GM21529 (cell line): Measurements from ENCODE around the gene KCNJ12.
"Not testable (repeated sequence)": the region's sequence is repeated elsewhere in the genome, so short reads cannot be mapped to it uniquely, and the experiment has no call there.

ENCODE experiments used
- ATAC-seq: cut with Tn5 transposase; IDR thresholded peaks from one replicate; pipeline ENCODE4 v1.9.1; 2021; ENCODE audit not compliant: unreplicated experiment

The KCNJ12 gene

GRCh38 chr17:21382560-21383495 lies 6.7 kb downstream of the KCNJ12 start:
- ATAC-seq: no peak

DNA sequence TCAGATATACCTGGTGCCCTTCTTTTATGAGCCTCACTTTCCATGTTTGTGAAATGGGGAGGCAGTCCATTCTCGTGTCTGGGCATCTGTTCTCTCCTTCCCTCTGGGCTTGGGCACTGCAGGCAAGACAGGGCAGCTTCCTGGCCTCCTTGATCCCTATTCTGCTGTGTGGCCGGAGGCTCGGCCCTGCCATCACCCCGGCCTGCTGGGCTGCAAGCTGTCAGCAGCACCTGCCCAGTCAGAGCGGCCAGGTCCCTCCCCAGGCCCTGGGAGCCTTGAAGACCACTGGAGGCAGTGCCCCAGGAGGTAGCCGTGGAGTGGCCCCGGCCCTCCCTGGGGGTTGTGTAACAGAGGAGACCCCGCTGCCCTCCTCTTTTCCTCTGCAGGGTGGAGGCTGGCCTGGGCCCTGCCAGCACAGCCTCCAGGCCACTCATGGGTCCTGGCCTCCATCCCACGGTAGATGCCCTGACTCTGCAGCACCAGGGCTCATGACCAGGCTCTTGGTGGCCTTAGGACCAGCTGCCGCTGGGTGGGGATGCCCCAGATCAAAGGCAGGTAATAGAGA lies 9.2 kb downstream of the KCNJ12 start:
- no peak for ATAC-seq

GRCh38 chr17:21387616-21388015 lies 11.5 kb downstream of the KCNJ12 start:
- ATAC-seq: no peak

DNA sequence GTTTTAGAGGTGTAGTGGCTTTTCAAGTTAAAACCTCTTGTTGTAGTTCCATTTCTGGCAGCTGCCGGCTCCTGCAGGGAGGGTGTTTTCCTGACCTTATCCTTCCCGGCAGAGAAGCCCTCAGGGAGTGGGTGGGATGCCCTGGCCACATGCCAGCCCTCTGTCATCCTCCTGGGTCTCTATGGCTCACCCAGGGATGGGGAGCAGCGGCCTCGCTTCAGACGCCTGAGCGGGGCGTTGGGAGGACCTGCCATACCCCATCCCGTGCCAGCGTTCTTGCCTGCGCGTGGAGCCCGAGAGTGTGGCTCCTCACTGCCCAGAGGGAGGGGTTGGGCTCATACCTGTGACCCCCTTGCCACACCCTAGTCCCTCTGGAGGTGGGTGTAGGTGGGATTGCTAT lies 11.9 kb downstream of the KCNJ12 start:
- no peak for ATAC-seq

DNA sequence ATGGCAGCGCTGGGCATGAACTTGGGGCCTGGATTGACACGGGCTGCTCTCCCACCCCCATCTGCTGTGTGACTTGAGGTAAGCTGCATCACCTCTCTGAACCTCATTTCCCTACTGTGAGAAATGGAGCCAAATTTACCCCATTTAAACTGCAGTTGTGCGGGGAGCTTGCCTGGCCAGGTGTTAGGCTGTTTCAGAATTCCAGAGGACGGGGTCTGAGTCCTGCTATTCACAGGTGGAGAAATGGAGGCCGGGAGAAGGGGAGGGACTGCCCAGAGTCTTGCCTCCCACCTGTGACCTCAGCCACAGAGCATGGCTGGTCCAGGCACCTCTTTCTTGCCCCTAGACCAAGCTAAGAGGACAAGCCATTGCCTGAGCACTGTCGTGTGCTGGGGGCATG lies 12.8 kb downstream of the KCNJ12 start:
- ATAC-seq: no peak

- no peak for ATAC-seq
Observed at GRCh38 chr17:21389394-21389793, 13.2 kb downstream of the KCNJ12 start.

DNA sequence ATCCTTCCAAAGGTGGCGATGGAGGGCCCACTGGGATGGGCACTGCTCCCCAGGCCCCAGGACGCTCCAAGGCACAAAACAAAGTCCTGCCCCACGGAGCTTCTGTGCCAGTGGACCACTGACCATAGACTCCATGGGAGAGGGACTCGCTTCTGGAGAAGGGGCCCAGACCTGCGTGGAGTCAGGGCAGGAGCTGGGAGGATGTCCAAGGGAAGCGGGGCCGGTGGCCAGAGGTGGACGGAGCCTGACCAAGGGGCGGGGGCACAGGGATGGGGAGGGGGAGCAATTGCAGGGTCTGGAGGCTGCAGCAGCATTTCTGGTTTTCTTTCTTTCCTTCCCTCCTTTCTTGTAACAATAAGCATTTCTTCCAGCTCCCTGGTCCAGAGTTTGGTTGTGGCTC lies 14.1 kb downstream of the KCNJ12 start:
- no peak for ATAC-seq

DNA sequence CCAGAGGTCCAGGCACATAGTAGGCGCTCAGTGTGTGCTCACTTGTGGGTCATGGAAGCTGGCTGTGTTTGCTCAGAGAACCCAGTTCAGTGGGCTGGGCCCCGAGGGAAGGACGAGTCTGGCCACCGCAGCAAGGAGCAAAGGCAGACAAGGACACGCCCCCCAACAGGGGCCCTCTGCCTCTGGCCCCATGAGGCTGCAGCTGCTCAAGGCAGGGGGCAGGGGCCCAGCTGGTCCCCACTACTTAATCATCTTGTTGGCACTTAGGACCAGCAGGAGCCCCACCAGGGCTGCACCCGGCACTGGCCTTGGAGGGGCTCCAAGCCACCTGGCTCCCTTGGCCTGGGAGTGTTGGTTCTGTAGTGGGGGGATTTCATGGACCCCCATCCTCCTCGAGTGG lies 16.1 kb downstream of the KCNJ12 start:
- ATAC-seq: no peak

DNA sequence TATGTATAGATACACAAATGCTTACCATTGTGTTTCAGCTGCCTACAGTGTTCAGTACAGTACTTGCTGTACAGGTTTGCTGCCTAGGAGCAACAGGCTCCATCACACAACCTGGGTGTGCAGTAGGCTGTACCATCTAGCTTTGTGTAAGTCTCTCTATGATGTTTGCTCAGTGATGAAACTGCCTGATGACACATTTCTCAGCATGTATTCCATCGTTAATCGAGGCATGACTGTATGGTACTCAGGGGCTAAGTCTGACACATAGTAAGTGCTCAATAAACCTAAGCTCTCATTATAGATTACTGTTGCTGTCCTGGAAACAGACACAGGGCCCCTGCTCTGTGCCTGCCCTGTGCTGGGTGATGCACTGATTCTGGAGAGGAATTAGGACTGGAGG lies 18.1 kb downstream of the KCNJ12 start:
- no peak for ATAC-seq

DNA sequence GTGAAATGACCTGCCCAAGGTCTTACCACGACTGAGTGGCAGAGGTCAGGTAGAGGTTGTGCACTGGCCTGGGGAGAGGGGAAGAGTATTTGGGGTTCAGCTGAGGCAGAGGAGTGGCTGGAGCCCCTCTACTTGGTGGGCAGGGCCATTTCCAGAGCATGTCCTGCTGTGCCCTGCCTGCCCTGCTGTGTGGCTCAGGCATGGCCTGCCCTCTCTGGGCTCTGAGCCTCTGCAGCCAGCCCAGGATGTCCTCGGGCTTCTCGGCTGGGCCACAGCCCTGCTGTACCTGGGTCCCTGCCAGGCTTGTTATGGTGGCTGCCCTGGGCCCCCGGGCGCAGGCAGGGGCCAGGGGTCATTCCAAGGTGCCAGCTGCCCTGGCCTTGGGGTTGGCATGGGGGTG lies 19.6 kb downstream of the KCNJ12 start:
- ATAC-seq: no peak

- no peak for ATAC-seq
Observed at GRCh38 chr17:21396237-21396636, 20.1 kb downstream of the KCNJ12 start.

- no peak for ATAC-seq
Observed at GRCh38 chr17:21397341-21398190, 21.4 kb downstream of the KCNJ12 start.

- no peak for ATAC-seq
Observed at GRCh38 chr17:21399474-21400186, 23.5 kb downstream of the KCNJ12 start.

DNA sequence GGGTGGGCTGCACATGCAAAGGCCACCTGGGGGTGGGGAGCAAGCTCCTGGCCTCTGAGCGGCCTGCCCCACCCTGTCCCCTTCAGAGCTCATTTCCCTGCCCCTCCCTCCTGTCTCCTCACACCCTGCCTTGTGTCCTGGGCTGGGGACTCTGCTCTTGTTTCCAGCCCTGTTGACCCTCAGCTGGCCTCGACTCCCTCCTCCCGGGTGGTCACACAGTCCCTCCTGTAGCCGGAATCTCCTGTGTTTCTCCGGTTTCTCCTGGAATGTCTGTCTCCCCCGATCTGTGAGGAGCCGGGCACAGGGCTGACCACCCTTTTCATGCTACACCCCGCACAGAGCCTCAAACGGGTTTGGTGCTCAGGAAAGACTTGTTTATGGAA lies 24.0 kb downstream of the KCNJ12 start:
- not testable (repeated sequence) for ATAC-seq

- ATAC-seq: no peak
Observed at GRCh38 chr17:21400816-21401593, 24.8 kb downstream of the KCNJ12 start.

DNA sequence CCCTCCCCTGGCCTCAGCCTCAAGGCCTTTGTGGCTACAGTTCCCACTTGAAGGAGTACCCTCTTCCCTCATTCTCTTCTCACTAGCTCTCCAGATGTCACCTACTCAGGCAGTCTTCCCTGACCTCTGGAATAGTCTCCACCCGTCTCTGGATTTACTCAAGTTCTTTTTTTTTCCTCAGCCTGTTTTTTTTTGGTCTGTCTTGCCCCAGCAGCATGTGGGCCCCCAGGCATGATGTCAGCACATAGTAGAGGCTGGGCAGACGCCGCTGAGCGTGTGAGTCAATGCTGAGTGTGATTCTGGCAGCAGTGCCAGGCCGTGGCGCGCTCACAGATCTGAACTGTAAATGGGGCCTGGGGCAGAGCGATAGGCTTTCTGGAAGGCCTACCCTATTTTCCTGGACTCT lies 26.0 kb downstream of the KCNJ12 start:
- not testable (repeated sequence) for ATAC-seq

GRCh38 chr17:21402926-21403325 lies 26.8 kb downstream of the KCNJ12 start:
- ATAC-seq: not testable (repeated sequence)

- not testable (repeated sequence) for ATAC-seq
Observed at GRCh38 chr17:21404106-21404505, 27.9 kb downstream of the KCNJ12 start.

DNA sequence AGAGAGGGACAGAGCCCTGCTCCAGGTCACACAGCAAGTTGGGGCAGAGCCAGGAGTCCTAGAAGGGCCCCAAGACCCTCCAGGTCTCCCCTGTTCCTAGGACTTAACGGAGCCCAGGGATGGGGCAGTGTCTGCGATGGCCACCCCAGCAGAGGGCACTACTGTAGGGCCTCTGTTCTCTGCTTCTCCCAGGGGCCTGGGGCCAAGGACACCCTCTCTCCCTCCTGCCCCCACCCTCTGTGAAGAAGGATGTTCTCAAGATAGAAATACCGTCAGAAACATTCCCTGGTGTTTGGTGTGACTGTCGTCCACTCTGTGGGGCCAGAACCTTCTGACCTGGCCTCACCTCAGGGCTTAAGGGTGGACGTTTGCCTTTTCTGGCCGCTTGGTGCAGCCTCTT lies 28.4 kb downstream of the KCNJ12 start:
- not testable (repeated sequence) for ATAC-seq
